ENCODE measurements around the gene NFAT5.
"Not testable (repeated sequence)": the region's sequence is repeated elsewhere in the genome, so short reads cannot be mapped to it uniquely, and the experiment has no call there.

Gene NFAT5

GRCh38 chr16:69596801-69597200 is 31.0 kb downstream of the NFAT5 start:
- DNase-seq (ENCODE audit: low read depth) = no peak

GRCh38 chr16:69598045-69598444 is 32.3 kb downstream of the NFAT5 start:
- no peak for DNase-seq (ENCODE audit: low read depth)

GRCh38 chr16:69599731-69600130 is 34.0 kb downstream of the NFAT5 start:
- DNase-seq (ENCODE audit: low read depth) = no peak

GRCh38 chr16:69600202-69600601 is 34.4 kb downstream of the NFAT5 start:
- no peak for DNase-seq (ENCODE audit: low read depth)

- DNase-seq (ENCODE audit: low read depth) = no peak
These were observed 35.5 kb downstream of the NFAT5 start for GRCh38 chr16:69601250-69601649.

- DNase-seq (ENCODE audit: low read depth) = no peak
These were observed 41.2 kb downstream of the NFAT5 start for GRCh38 chr16:69606985-69607384.

GRCh38 chr16:69607674-69608073 is 41.9 kb downstream of the NFAT5 start:
- DNase-seq (ENCODE audit: low read depth) = no peak

- DNase-seq (ENCODE audit: low read depth) = no peak
These were observed 44.6 kb downstream of the NFAT5 start for GRCh38 chr16:69610356-69610755.

- no peak for DNase-seq (ENCODE audit: low read depth)
These were observed 45.4 kb downstream of the NFAT5 start for GRCh38 chr16:69611103-69611640.

- no peak for DNase-seq (ENCODE audit: low read depth)
These were observed 47.8 kb downstream of the NFAT5 start for GRCh38 chr16:69613378-69614154.

- no peak for DNase-seq (ENCODE audit: low read depth)
These were observed 49.8 kb downstream of the NFAT5 start for GRCh38 chr16:69615528-69615927.

- DNase-seq (ENCODE audit: low read depth) = no peak
These were observed 50.3 kb downstream of the NFAT5 start for GRCh38 chr16:69616082-69616481.

- no peak for DNase-seq (ENCODE audit: low read depth)
These were observed 52.5 kb downstream of the NFAT5 start for GRCh38 chr16:69618307-69618706.

- no peak for DNase-seq (ENCODE audit: low read depth)
These were observed 53.0 kb downstream of the NFAT5 start for GRCh38 chr16:69618721-69619120.

GRCh38 chr16:69619514-69619913 is 53.7 kb downstream of the NFAT5 start:
- no peak for DNase-seq (ENCODE audit: low read depth)

GRCh38 chr16:69620573-69620972 is 54.8 kb downstream of the NFAT5 start:
- no peak for DNase-seq (ENCODE audit: low read depth)

- no peak for DNase-seq (ENCODE audit: low read depth)
These were observed 55.5 kb downstream of the NFAT5 start for GRCh38 chr16:69621225-69621624.

GRCh38 chr16:69626256-69626655 is 60.5 kb downstream of the NFAT5 start:
- no peak for DNase-seq (ENCODE audit: low read depth)

- DNase-seq (ENCODE audit: low read depth) = no peak
These were observed 67.1 kb downstream of the NFAT5 start for GRCh38 chr16:69632828-69633227.

- DNase-seq (ENCODE audit: low read depth) = no peak
These were observed 67.6 kb downstream of the NFAT5 start for GRCh38 chr16:69633375-69633774.

- DNase-seq (ENCODE audit: low read depth) = not testable (repeated sequence)
These were observed 70.9 kb downstream of the NFAT5 start for GRCh38 chr16:69636563-69637146.

- not testable (repeated sequence) for DNase-seq (ENCODE audit: low read depth)
These were observed 71.6 kb downstream of the NFAT5 start for GRCh38 chr16:69637206-69637865.

- DNase-seq (ENCODE audit: low read depth) = not testable (repeated sequence)
These were observed 78.2 kb downstream of the NFAT5 start for GRCh38 chr16:69643997-69644396.
